ENCODE data around the gene EYS.

GRCh38 chr6:64516393-64516792 lies 1190.6 kb downstream of the EYS start:
- TF ChIP-seq, protein P1, sequence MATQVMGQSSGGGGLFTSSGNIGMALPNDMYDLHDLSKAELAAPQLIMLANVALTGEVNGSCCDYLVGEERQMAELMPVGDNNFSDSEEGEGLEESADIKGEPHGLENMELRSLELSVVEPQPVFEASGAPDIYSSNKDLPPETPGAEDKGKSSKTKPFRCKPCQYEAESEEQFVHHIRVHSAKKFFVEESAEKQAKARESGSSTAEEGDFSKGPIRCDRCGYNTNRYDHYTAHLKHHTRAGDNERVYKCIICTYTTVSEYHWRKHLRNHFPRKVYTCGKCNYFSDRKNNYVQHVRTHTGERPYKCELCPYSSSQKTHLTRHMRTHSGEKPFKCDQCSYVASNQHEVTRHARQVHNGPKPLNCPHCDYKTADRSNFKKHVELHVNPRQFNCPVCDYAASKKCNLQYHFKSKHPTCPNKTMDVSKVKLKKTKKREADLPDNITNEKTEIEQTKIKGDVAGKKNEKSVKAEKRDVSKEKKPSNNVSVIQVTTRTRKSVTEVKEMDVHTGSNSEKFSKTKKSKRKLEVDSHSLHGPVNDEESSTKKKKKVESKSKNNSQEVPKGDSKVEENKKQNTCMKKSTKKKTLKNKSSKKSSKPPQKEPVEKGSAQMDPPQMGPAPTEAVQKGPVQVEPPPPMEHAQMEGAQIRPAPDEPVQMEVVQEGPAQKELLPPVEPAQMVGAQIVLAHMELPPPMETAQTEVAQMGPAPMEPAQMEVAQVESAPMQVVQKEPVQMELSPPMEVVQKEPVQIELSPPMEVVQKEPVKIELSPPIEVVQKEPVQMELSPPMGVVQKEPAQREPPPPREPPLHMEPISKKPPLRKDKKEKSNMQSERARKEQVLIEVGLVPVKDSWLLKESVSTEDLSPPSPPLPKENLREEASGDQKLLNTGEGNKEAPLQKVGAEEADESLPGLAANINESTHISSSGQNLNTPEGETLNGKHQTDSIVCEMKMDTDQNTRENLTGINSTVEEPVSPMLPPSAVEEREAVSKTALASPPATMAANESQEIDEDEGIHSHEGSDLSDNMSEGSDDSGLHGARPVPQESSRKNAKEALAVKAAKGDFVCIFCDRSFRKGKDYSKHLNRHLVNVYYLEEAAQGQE (IDR thresholded peaks at IDR 0.05; ENCODE audit: insufficient read depth in 1 of 2, low read depth in 2 of 2, low read length in 2 of 2): no peak
- TF ChIP-seq SIN3A (IDR thresholded peaks at IDR 0.05; ENCODE audit: borderline replicate concordance, insufficient read depth, low read length) (no peak), POLR2AphosphoS5 (IDR thresholded peaks at IDR 0.05; ENCODE audit: low read depth, low read length) (no peak), TAF1 (IDR thresholded peaks at IDR 0.05; ENCODE audit: borderline replicate concordance, insufficient read depth, low read length) (no peak), FOXP2 (optimal IDR thresholded peaks at IDR 0.05; ENCODE audit: borderline replicate concordance, extremely low read depth, extremely low read length, insufficient read depth) (no peak)
